C1 segment of cervical spinal cord (tissue), 14 donors: ENCODE data around the gene NRP2.
A peak's percentile ranks its signal among the peaks of the same experiment; 100 is the strongest.

Experiments
- DNase-seq, 14 donors: peaks; one replicate each; lab custom pipeline; 2025; lab: John Stamatoyannopoulos, UW

Gene NRP2

GRCh38 chr2:205803500-205803899, 121.2 kb downstream of the NRP2 start:
- no peak for DNase-seq

- no peak for DNase-seq
These were observed 122.8 kb downstream of the NRP2 start for GRCh38 chr2:205805136-205805535.

- DNase-seq = peak in 3 of 14 donors; percentile 3 to 31 (median 17)
These were observed 124.0 kb downstream of the NRP2 start for GRCh38 chr2:205806143-205806905.

GRCh38 chr2:205807229-205807628, 124.9 kb downstream of the NRP2 start:
- DNase-seq = no peak

- no peak for DNase-seq
These were observed 125.5 kb downstream of the NRP2 start for GRCh38 chr2:205807758-205808157.

- DNase-seq = peak in 1 of 14 donors; percentile 2
These were observed 126.3 kb downstream of the NRP2 start for GRCh38 chr2:205808486-205809121.

GRCh38 chr2:205811387-205811786, 129.1 kb downstream of the NRP2 start:
- no peak for DNase-seq

- DNase-seq = no peak
These were observed 131.7 kb downstream of the NRP2 start for GRCh38 chr2:205814039-205814364.

- no peak for DNase-seq
These were observed 133.4 kb downstream of the NRP2 start for GRCh38 chr2:205815673-205816072.

- DNase-seq = no peak
These were observed 134.0 kb downstream of the NRP2 start for GRCh38 chr2:205816268-205816667.

GRCh38 chr2:205822579-205822978, 140.3 kb downstream of the NRP2 start:
- no peak for DNase-seq

- DNase-seq = no peak
These were observed 145.6 kb downstream of the NRP2 start for GRCh38 chr2:205827809-205828365.

- DNase-seq = no peak
These were observed 151.6 kb downstream of the NRP2 start for GRCh38 chr2:205833864-205834263.

GRCh38 chr2:205834796-205835195, 152.5 kb downstream of the NRP2 start:
- no peak for DNase-seq

GRCh38 chr2:205835251-205835791, 153.0 kb downstream of the NRP2 start:
- peak in 2 of 14 donors; percentile 0 to 23 for DNase-seq

GRCh38 chr2:205835923-205836322, 153.6 kb downstream of the NRP2 start:
- DNase-seq = no peak

GRCh38 chr2:205836477-205837221, 154.3 kb downstream of the NRP2 start:
- DNase-seq = no peak

GRCh38 chr2:205837663-205838062, 155.4 kb downstream of the NRP2 start:
- no peak for DNase-seq

GRCh38 chr2:205845446-205845845, 163.1 kb downstream of the NRP2 start:
- no peak for DNase-seq
